Effector CD8-positive, alpha-beta T cell (primary cell): Measurements from ENCODE around the gene CNNM3.

Source experiments
- DNase-seq: peaks from one replicate; lab custom pipeline; 2025; lab: John Stamatoyannopoulos, UW

CNNM3 gene

DNA sequence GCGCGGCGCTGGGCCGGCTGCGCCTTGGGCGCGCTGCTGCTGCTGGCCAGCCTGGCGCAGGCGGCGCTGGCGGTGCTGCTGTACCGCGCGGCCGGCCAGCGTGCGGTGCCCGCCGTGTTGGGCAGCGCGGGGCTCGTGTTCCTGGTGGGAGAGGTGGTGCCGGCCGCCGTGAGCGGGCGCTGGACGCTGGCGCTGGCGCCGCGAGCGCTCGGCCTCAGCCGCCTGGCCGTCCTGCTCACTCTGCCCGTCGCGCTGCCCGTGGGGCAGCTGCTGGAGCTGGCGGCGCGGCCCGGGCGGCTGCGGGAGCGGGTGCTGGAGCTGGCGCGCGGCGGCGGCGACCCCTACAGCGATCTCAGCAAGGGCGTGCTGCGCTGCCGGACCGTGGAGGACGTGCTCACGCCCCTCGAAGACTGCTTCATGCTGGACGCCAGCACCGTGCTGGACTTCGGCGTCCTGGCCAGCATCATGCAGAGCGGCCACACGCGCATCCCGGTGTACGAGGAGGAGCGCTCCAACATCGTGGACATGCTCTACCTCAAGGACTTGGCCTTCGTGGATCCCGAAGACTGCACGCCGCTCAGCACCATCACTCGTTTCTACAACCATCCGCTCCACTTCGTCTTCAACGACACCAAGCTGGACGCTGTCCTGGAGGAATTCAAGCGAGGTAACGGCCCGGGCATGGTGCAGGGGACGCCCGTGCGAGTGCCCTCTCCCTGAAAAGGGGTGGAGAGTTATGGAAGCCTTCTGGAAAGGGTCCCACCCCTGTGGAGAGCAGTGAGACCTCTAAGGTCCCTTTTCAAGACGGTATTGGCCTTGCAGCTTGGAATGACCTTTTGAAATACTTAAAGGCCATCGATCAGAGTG lies 1.0 kb downstream of the CNNM3 start:
- no peak for DNase-seq

GRCh38 chr2:96817882-96818281 lies 1.8 kb downstream of the CNNM3 start:
- DNase-seq = no peak

DNA sequence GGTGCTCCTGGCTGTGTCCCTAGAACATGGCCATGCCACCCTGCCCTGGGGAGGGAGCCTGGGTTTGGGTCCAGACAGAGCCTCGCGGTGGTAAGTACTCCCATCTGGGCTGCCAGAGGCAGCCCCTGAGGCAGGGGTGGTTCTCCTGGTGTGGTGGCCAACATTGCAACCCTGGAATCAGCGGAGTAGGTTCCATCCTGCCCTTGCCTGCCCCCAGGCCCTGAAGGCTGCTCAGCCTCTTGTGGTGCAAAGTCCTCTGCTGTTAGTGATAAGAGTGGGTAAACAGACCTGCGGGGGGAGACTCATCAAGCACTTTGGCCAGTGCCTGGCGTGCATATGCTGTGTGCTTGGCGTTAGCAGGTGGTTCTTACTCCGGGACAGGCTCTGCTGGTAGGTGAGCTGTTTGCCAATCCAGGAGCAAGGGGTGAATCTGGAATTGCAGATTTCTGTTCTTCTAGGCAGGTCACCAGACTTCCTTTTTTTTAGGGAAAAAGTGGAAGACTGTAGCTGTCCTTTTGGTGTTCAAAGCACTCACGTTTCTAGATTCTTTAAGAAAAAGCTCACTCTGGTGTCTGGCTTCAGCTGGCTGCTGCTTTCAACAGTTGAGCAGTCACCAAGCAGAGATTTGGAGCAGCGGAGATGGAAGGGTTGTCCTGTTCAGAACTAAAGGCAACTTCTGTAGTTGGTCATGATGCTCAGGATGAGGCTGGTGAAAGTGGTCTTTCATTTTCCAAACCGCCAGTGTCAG lies 3.2 kb downstream of the CNNM3 start:
- no peak for DNase-seq

GRCh38 chr2:96819876-96820511 lies 3.9 kb downstream of the CNNM3 start:
- no peak for DNase-seq

- DNase-seq = no peak
These were observed 5.1 kb downstream of the CNNM3 start for GRCh38 chr2:96821113-96821675.

DNA sequence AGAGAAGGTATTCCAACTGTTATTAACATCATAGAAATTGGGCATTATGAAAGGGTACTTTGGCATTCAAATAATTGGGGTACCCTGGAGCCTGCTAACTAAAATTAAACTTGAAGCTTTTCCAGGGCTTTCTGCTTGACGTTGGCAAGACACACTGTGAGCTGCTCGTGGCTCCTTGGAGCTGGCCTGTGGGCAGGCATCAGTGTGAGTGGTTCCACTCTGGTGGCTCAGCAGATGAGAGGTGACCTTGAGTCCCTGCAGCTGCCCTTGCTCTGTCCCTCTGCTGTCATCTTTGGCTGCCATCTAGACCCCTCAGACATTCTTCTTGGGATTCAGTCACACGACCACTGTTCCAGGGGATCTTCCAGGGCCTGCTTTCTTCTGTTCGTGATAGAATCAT lies 6.7 kb downstream of the CNNM3 start:
- no peak for DNase-seq

DNA sequence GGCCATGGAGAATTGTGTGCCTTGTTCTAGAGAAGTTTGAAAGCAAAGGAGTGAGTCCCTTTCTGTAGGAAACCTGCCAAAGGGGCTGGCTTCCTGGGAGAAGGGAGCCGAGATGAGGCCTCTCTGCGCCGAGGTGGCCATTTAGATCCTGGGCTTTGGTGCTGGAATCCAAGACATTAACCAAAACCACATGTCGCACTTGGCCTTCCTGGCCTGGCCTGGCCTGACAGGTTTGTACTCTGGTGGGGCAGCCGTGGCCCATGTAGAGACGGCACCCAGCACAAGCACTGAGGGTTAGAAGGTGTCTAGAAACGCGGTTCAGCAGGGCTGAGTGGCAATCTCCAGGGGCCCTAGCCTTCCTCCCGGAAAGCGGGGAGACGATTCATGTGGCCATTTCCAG lies 7.1 kb downstream of the CNNM3 start:
- DNase-seq = no peak

GRCh38 chr2:96824079-96824870 lies 8.2 kb downstream of the CNNM3 start:
- no peak for DNase-seq

DNA sequence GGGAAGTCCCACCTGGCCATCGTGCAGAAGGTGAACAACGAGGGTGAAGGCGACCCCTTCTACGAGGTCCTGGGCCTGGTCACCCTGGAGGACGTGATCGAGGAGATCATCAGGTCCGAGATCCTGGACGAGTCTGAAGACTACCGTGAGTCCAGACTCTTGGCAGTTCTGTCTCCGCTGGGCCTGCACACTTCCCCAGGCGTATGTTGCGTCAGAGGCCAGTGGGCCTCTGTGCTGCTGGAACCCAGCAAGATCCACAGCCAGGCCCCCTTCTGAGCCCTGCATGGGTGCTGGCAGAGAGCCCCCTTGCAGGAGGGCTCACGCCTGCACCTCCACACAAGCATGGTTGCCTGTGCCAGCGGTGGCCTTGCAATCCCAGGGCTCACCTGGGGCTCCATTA lies 9.0 kb downstream of the CNNM3 start:
- DNase-seq = no peak

GRCh38 chr2:96826546-96827278 lies 10.6 kb downstream of the CNNM3 start:
- DNase-seq = no peak

DNA sequence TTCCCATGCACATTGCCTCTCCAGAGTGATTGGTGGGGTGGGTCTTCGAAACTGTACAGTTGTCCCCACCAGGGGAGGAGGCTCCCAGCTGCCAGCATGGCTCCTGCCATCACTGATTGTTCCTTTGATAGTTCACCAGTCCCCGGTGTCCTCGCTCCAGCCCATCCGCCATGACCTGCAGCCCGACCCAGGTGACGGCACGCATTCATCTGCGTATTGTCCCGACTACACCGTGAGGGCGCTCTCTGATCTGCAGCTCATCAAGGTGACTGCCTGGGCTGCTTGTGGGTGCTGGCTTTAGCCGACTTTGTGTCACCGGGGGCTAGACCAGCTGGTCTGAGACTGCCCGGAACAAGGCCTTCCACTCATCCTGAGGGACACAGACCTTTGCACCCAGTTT lies 12.4 kb downstream of the CNNM3 start:
- DNase-seq = no peak

- no peak for DNase-seq
These were observed 12.8 kb downstream of the CNNM3 start for GRCh38 chr2:96828874-96829273.

DNA sequence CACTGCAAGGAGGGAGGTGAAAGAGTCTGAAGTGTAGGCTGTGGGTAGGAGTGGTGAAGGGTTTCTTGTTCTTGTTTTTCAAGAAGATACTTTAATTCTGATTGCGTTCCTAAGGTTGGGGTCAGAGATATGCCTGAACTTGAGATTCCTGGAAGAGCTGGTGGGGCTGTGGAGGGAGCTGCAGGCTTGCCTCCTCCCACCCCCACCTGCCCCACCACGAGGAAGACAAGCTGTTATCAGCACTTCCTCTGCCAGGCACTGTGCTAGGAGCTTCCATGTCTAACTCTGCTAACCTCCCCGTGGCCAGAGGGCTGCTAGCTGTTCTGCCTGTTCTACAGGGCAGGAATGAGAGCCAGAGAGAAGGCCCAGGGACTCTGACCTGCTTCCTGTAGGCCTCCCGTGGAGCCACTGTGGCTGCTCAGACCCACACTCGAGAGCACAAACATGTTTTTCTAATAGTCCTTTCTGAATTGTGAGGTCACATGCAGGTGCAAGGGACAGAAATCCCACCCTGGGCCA lies 14.0 kb downstream of the CNNM3 start:
- DNase-seq = no peak

GRCh38 chr2:96831679-96832078 lies 15.6 kb downstream of the CNNM3 start:
- DNase-seq = no peak

DNA sequence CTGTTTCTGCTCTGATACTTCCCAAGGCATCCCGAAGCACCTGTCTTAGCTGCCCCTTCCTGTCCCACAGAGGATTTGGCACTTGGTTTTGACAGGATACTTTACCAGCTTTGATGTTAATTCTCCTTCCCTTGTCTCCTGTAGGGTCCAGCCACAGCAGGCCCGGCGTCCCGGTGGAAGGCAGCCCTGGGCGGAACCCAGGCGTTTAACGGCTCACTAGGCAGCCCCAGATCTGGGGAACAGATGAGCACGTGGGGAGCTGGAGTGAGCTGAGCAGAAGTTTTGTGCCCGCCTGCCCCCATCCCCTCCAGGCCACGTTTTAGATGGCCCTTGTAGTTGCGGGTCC lies 16.3 kb downstream of the CNNM3 start:
- no peak for DNase-seq

DNA sequence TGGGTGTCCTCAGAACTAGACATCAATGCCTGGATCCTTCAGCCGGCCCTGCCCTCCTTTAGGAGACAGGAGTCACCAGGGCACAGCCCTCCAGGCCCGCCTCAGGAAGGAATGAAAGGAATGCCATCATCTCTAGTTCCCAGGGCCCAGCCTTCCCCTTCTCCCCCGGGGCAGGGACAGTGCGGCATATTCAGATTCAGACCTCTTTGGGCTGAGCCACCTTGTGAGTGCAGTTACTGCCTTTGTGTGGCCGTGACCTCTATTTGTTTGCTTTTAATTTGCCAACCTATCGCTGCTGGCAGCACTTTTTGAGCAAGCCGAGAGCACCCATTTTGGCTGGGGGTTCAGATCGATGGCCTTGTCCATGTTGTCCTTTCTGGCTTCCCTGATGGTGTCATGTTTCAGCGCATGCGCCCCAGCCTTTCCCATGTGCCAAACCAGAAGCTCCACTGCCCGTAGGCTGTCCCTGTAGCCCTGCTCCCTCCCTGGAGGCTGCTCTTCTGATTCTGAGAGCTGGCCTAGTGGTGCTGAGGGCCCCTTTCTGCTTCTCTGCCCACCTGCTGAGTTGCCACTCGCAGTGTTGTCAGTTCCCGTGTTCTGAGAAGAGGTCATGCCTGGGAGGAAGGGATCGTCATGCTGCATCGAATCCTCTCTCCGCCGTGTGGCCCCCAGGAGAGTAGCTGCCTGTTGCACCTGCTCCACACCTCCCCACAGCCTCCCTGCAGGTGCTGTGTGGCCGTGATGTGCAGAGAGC lies 16.9 kb downstream of the CNNM3 start:
- no peak for DNase-seq

- no peak for DNase-seq
These were observed 19.8 kb downstream of the CNNM3 start for GRCh38 chr2:96835830-96836229.

DNA sequence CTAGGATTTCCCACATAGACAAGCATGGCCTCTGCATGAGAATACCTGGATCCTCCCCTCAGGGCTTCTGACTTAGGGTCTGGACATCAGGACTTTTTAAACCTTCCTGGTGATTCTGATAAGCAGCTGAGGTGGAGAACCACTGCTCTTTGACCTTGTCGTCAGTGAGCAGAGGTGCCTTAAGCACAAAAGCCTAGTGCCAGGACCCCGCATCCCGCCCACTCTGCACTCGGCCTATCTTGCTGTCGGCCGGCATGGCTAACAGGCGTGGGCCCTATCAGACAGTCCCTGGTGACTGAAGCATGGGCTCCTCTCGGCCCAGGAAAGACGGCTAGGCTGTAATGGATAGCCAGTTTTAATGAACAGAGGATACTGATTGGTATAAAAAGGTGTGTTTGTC lies 21.5 kb downstream of the CNNM3 start:
- DNase-seq = no peak

- no peak for DNase-seq
These were observed 22.6 kb downstream of the CNNM3 start for GRCh38 chr2:96838345-96839292.
